ENCODE measurements around the gene CALHM1.
"Not testable (repeated sequence)": the region's sequence is repeated elsewhere in the genome, so short reads cannot be mapped to it uniquely, and the experiment has no call there.

Gene CALHM1

GRCh38 chr10:103419101-103419500 lies 39.6 kb downstream of the CALHM1 start:
- Histone ChIP-seq H4K20me1 (ENCODE audit: insufficient read depth, low read length) (no peaks in the 10 kb centered on the region), H3K4me1 (ENCODE audit: low read length) (no peaks in the 10 kb centered on the region), H3K9me3 (ENCODE audit: insufficient read depth, low read length) (no peaks in the 10 kb centered on the region), H3K36me3 (replicated peaks; ENCODE audit: low read depth, low read length) (peaks cover 54% of the 10 kb centered on the region), H3K9ac (ENCODE audit: low read length) (no peak overlapping the region), H3K27me3 (ENCODE audit: low read depth, low read length) (no peaks in the 10 kb centered on the region), H3K4me3 (ENCODE audit: low read length) (no peak overlapping the region), H3K79me2 (ENCODE audit: low read length) (no peaks in the 10 kb centered on the region), H3K4me2 (ENCODE audit: low read length) (no peak overlapping the region), H3K27ac (ENCODE audit: low read length) (no peak overlapping the region), H2AFZ (ENCODE audit: low read depth, low read length) (no peak overlapping the region)
- no peak for TF ChIP-seq EZH2phosphoT487 (IDR thresholded peaks at IDR 0.05; ENCODE audit: low read depth)
- TF ChIP-seq, protein P1, sequence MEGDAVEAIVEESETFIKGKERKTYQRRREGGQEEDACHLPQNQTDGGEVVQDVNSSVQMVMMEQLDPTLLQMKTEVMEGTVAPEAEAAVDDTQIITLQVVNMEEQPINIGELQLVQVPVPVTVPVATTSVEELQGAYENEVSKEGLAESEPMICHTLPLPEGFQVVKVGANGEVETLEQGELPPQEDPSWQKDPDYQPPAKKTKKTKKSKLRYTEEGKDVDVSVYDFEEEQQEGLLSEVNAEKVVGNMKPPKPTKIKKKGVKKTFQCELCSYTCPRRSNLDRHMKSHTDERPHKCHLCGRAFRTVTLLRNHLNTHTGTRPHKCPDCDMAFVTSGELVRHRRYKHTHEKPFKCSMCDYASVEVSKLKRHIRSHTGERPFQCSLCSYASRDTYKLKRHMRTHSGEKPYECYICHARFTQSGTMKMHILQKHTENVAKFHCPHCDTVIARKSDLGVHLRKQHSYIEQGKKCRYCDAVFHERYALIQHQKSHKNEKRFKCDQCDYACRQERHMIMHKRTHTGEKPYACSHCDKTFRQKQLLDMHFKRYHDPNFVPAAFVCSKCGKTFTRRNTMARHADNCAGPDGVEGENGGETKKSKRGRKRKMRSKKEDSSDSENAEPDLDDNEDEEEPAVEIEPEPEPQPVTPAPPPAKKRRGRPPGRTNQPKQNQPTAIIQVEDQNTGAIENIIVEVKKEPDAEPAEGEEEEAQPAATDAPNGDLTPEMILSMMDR (IDR thresholded peaks at IDR 0.05; ENCODE audit: low read depth, low read length), result no peak

DNA sequence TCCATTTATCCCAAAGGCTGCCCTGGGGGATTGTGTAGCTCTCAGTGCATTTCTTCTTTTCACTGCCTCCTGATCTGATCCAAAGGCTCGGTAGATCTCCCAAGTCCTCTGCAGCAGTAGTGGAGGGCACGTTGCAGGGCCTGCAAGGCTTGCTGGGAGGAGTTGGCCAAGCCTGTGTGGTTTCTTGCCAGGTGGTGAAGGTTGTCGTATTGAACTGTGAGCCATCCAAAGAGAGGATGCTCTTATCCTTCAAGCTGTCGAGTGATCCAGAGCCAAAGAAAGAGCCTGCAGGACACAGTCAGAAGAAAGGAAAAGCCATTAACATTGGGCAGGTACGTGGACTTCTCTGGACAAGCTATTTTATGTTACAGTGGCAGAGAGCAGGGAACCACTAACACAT lies 41.1 kb downstream of the CALHM1 start:
- peaks cover 41% of the 10 kb centered on the region for H3K36me3 ChIP-seq (replicated peaks; ENCODE audit: low read depth, low read length)
- no peak overlapping the region for H3K4me3 ChIP-seq (ENCODE audit: low read length)
- no peaks in the 10 kb centered on the region for H3K27me3 ChIP-seq (ENCODE audit: low read depth, low read length)
- TF ChIP-seq, protein P1 (IDR thresholded peaks at IDR 0.05; ENCODE audit: low read depth, low read length), result no peak
- no peak for TF ChIP-seq EZH2phosphoT487 (IDR thresholded peaks at IDR 0.05; ENCODE audit: low read depth)
- no peaks in the 10 kb centered on the region for H3K4me1 ChIP-seq (ENCODE audit: low read length)
- no peaks in the 10 kb centered on the region for H3K79me2 ChIP-seq (ENCODE audit: low read length)
- no peak overlapping the region for H3K27ac ChIP-seq (ENCODE audit: low read length)
- no peak overlapping the region for H3K9ac ChIP-seq (ENCODE audit: low read length)
- H3K4me2 ChIP-seq (ENCODE audit: low read length), result no peak overlapping the region
- no peaks in the 10 kb centered on the region for H3K9me3 ChIP-seq (ENCODE audit: insufficient read depth, low read length)
- no peak overlapping the region for H2AFZ ChIP-seq (ENCODE audit: low read depth, low read length)
- no peaks in the 10 kb centered on the region for H4K20me1 ChIP-seq (ENCODE audit: insufficient read depth, low read length)

DNA sequence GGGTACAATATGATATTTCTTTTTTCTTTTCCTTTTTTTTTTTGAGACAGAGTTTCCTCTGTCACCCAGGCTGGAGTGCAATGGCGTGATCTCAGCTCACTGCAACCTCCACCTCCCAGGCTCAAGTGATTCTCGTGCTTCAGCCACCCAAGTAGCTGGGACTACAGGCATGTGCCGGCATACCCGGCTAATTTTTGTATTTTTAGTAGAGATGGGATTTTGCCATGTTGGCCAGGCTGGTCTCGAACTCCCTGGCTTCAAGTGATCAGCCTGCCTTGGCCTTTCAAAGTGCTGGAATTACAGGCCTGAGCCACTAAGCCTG lies 41.6 kb downstream of the CALHM1 start:
- not testable (repeated sequence) for H2AFZ ChIP-seq (ENCODE audit: low read depth, low read length); H3K27me3 ChIP-seq (ENCODE audit: low read depth, low read length); H3K4me3 ChIP-seq (ENCODE audit: low read length); H3K79me2 ChIP-seq (ENCODE audit: low read length); H3K27ac ChIP-seq (ENCODE audit: low read length); H3K9me3 ChIP-seq (ENCODE audit: insufficient read depth, low read length); H3K4me1 ChIP-seq (ENCODE audit: low read length); H3K9ac ChIP-seq (ENCODE audit: low read length); H3K4me2 ChIP-seq (ENCODE audit: low read length); H4K20me1 ChIP-seq (ENCODE audit: insufficient read depth, low read length)
- H3K36me3 ChIP-seq (replicated peaks; ENCODE audit: low read depth, low read length), result peaks cover 41% of the 10 kb centered on the region

- no peak overlapping the region for H3K4me2 ChIP-seq (ENCODE audit: low read length)
- H3K4me3 ChIP-seq (ENCODE audit: low read length), result no peak overlapping the region
- no peak overlapping the region for H2AFZ ChIP-seq (ENCODE audit: low read depth, low read length)
- H4K20me1 ChIP-seq (ENCODE audit: insufficient read depth, low read length), result no peaks in the 10 kb centered on the region
- no peak overlapping the region for H3K9ac ChIP-seq (ENCODE audit: low read length)
- H3K9me3 ChIP-seq (ENCODE audit: insufficient read depth, low read length), result no peaks in the 10 kb centered on the region
- peaks cover 41% of the 10 kb centered on the region for H3K36me3 ChIP-seq (replicated peaks; ENCODE audit: low read depth, low read length)
- H3K27ac ChIP-seq (ENCODE audit: low read length), result no peak overlapping the region
- no peaks in the 10 kb centered on the region for H3K27me3 ChIP-seq (ENCODE audit: low read depth, low read length)
- no peak for TF ChIP-seq EZH2phosphoT487 (IDR thresholded peaks at IDR 0.05; ENCODE audit: low read depth)
- TF ChIP-seq, protein P1 (IDR thresholded peaks at IDR 0.05; ENCODE audit: low read depth, low read length), result peak; percentile 58
- no peaks in the 10 kb centered on the region for H3K4me1 ChIP-seq (ENCODE audit: low read length)
- no peaks in the 10 kb centered on the region for H3K79me2 ChIP-seq (ENCODE audit: low read length)
Measured at GRCh38 chr10:103416436-103417147, 42.1 kb downstream of the CALHM1 start.

All from OCI-LY3 (cell line).